Endothelial cell of umbilical vein (primary cell): Measurements from ENCODE around the gene NLN. TPM values are rescaled to one million over a fixed set of nuclear protein-coding genes. Genes with fewer than 3 reads are reported as not detected.

Experiments used
- BruUV-seq: library from RNA; stranded (reverse); fragments of 400-500 nt; replicated peaks from 2 replicates; lab custom pipeline; 2021; lab: Mats Ljungman, UMichigan
- CTCF ChIA-PET: fragments of 300-600, 350-600 bp; sonication (Branson Sonifier 250); formaldehyde crosslinking; loops from one replicate; lab custom pipeline; 2021; ENCODE audit warnings: antibody characterized with exemption, inconsistent platforms; lab: Charles Lee
- POLR2A ChIA-PET: fragments of 300-600, 350-600 bp; sonication (Branson Sonifier 250); formaldehyde crosslinking; loops from one replicate; lab custom pipeline; 2021; ENCODE audit warnings: antibody characterized with exemption, inconsistent platforms; lab: Charles Lee
- DNase-seq: peaks from one replicate; pipeline ENCODE4 v3.0.0-alpha.2; 2011; ENCODE audit warnings: low read depth, low spot score
- FAIRE-seq: peaks from 2 replicates; lab custom pipeline; 2011; peaks lifted over from hg19 to GRCh38; lab: Jason Lieb, UNC
- H2AFZ ChIP-seq: 2 replicates; pipeline ENCODE4 v1.6.0; 2012; ENCODE audit warnings: low read depth, low read length, control low read depth, inconsistent platforms
- H3K27ac ChIP-seq: 2 replicates; pipeline ENCODE4 v1.5.1; 2011; ENCODE audit warnings: low read depth, mild to moderate bottlenecking, control low read depth, low read length, moderate library complexity; ENCODE audit not compliant: insufficient read depth
- H3K27me3 ChIP-seq, 2 experiments: 2 replicates each; pipeline versions ENCODE4 v1.6.0 to v1.6.1; 2011; ENCODE audit warnings: low read length in 2 of 2, mixed read lengths in 1 of 2; ENCODE audit not compliant: control insufficient read depth in 2 of 2, insufficient read depth in 2 of 2
- H3K36me3 ChIP-seq, 2 experiments: 2 replicates in 1 of 2; 3 replicates in 1 of 2; pipeline ENCODE4 v1.5.1; 2011; ENCODE audit warnings: low read length in 2 of 2, mild to moderate bottlenecking in 1 of 2, moderate library complexity in 1 of 2; ENCODE audit not compliant: control insufficient read depth in 2 of 2, insufficient read depth in 2 of 2; ENCODE audit errors: extremely low read depth in 1 of 2
- H3K4me1 ChIP-seq: 3 replicates; pipeline ENCODE4 v1.5.1; 2011; ENCODE audit warnings: mild to moderate bottlenecking, low read length; ENCODE audit not compliant: control insufficient read depth, insufficient read depth; ENCODE audit errors: extremely low read depth
- H3K4me2 ChIP-seq: 2 replicates; pipeline ENCODE4 v1.6.1; 2011; ENCODE audit warnings: low read length, control low read depth, mixed read lengths; ENCODE audit not compliant: insufficient read depth
- H3K4me3 ChIP-seq, 3 experiments: fragments of 200-600 bp in 1 of 3; sonication (generic), shearing (Covaris generic) in 1 of 3; replicated peaks in 1 of 3; 2 replicates each; pipeline ENCODE4 v1.5.1; 2011 to 2016; ENCODE audit warnings: control low read depth in 3 of 3, low read length in 3 of 3, mild to moderate bottlenecking in 2 of 3, inconsistent platforms in 1 of 3, low read depth in 1 of 3, moderate library complexity in 1 of 3; ENCODE audit not compliant: insufficient read depth in 1 of 3
- H3K79me2 ChIP-seq: 2 replicates; pipeline ENCODE4 v1.6.0; 2012; ENCODE audit warnings: low read length, inconsistent platforms; ENCODE audit not compliant: control insufficient read depth, insufficient read depth
- H3K9ac ChIP-seq: replicated peaks from 2 replicates; pipeline ENCODE3; 2011; ENCODE audit warnings: low read length, control low read depth; ENCODE audit not compliant: insufficient read depth; ENCODE audit errors: extremely low read depth
- H3K9me1 ChIP-seq: replicated peaks from 3 replicates; pipeline ENCODE4 v1.6.0; 2011; ENCODE audit warnings: mild to moderate bottlenecking, low read length; ENCODE audit not compliant: control insufficient read depth, insufficient read depth; ENCODE audit errors: extremely low read depth
- H3K9me3 ChIP-seq: replicated peaks from 2 replicates; pipeline ENCODE4 v1.5.1; 2012; ENCODE audit warnings: low read length, inconsistent platforms; ENCODE audit not compliant: control insufficient read depth, insufficient read depth
- H4K20me1 ChIP-seq: replicated peaks from 2 replicates; pipeline ENCODE3; 2011; ENCODE audit warnings: mild to moderate bottlenecking, low read length; ENCODE audit not compliant: control insufficient read depth, insufficient read depth; ENCODE audit errors: extremely low read depth
- EZH2 ChIP-seq: IDR thresholded peaks from 2 replicates; pipeline ENCODE4 v1.6.1; 2012; ENCODE audit warnings: borderline replicate concordance, low read depth, mild to moderate bottlenecking, moderate library complexity, low read length, inconsistent platforms; ENCODE audit not compliant: severe bottlenecking
- FOS ChIP-seq: IDR thresholded peaks from 2 replicates; pipeline ENCODE4 v1.6.1; 2011; ENCODE audit warnings: mild to moderate bottlenecking, low read length, moderate library complexity, borderline replicate concordance; ENCODE audit not compliant: insufficient read depth
- GATA2 ChIP-seq: IDR thresholded peaks from 2 replicates; pipeline ENCODE4 v1.7.0; 2011; ENCODE audit warnings: low read depth, mild to moderate bottlenecking, moderate library complexity, mixed read lengths, low read length; ENCODE audit not compliant: insufficient read length, insufficient read depth
- JUN ChIP-seq: IDR thresholded peaks from 2 replicates; pipeline ENCODE4 v1.6.1; 2011; ENCODE audit warnings: borderline replicate concordance, low read depth; ENCODE audit not compliant: insufficient read length, insufficient read depth
- MYC ChIP-seq: IDR thresholded peaks from one replicate; pipeline ENCODE4 v1.6.1; 2011; ENCODE audit warnings: mild to moderate bottlenecking, low read depth, low read length
- POLR2A ChIP-seq: IDR thresholded peaks from 2 replicates; pipeline ENCODE4 v1.6.1; 2012; ENCODE audit warnings: low read depth, mild to moderate bottlenecking, control low read depth, low read length
- POLR2AphosphoS5 ChIP-seq: IDR thresholded peaks from 2 replicates; pipeline ENCODE4 v1.6.1; 2012; ENCODE audit warnings: low read depth, mild to moderate bottlenecking, control low read depth, low read length, moderate library complexity; ENCODE audit not compliant: insufficient read depth
- dilution Hi-C: fragments of 300-500 bp; cut with MboI; formaldehyde crosslinking; loops from one replicate; pipeline ENCODE4 v1.15.0; 2019; ENCODE audit warnings: low sequenced_read_pairs; ENCODE audit not compliant: extremely low pct_ligation_motif_present
- intact Hi-C: fragments of 100-400 bp; cut with micrococcal nuclease; formaldehyde crosslinking; loops from one replicate; pipeline ENCODE4 v1.10.0; 2022
- polyA plus RNA-seq, 4 experiments: library from polyadenylated mRNA; depleted of rRNA in 3 of 4; stranded (reverse) in 3 of 4; unstranded in 1 of 4; fragments of >200 nt; gene quantifications; 2 replicates each; pipeline versions ENCODE4 v1.2.1 to v1.2.3, GENCODE V29; 2011 to 2012; ENCODE audit warnings: missing spikeins in 1 of 4
- total RNA-seq: library from RNA; stranded (reverse); gene quantifications from 2 replicates; pipeline ENCODE4 v1.2.3, GENCODE V29; 2021
- TF ChIP-seq, protein P1 (sequence below), 2 donors: IDR thresholded peaks; 1 replicate in 1 of 2; 2 replicates in 1 of 2; pipeline ENCODE4 v1.5.1; 2011; ENCODE audit warnings: low read length in 2 of 2, mild to moderate bottlenecking in 2 of 2, moderate library complexity in 2 of 2, control low read depth in 1 of 2, inconsistent platforms in 1 of 2, low read depth in 1 of 2; ENCODE audit not compliant: insufficient read depth in 1 of 2; ENCODE audit errors: extremely low read depth in 1 of 2
- TF ChIP-seq, protein P2 (sequence below): IDR thresholded peaks from 2 replicates; pipeline ENCODE4 v1.6.1; 2011; ENCODE audit not compliant: insufficient read depth, insufficient read length

The NLN gene
- total and polyA plus RNA-seq, 2 donors (not counting 3 experiments of a cell fraction or from before 2014, with no cell fraction given), result 14.2 to 63.3 TPM

DNA sequence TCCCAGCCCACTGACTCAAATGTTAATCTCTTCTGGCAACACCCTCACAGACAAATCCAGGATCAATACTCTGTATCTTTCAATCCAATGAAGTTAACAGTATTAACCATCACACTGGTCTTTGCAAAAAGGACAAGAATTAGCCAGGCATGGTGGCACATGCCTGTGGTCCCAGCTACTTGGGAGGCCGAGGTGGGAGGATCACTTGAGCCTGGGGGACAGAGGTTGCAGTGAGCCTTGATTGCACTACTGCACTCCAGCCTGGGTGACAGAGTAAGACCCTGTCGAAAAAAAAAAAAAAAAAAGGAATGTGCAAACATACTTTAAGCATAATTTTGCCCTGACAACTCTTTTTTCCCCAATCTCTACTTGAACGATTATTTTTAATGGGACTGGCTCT lies 146.5 kb downstream of the NLN start:
- H3K9ac ChIP-seq, result no peak overlapping the region
- H3K27me3 ChIP-seq, result no peaks in the 10 kb centered on the region
- DNase-seq (no peak), FAIRE-seq (no peak)
- dilution Hi-C loops (no loop called here), intact Hi-C loops (no loop called here)
- no TSS peak for BruUV-seq
- H3K4me3 ChIP-seq, result no peak overlapping the region
- no peaks in the 10 kb centered on the region for H3K36me3 ChIP-seq
- H3K4me2 ChIP-seq, result no peak overlapping the region
- TF ChIP-seq POLR2AphosphoS5 (no peak), MYC (no peak), GATA2 (no peak), EZH2 (no peak), JUN (no peak), POLR2A (no peak), FOS (no peak)
- TF ChIP-seq, protein P1, sequence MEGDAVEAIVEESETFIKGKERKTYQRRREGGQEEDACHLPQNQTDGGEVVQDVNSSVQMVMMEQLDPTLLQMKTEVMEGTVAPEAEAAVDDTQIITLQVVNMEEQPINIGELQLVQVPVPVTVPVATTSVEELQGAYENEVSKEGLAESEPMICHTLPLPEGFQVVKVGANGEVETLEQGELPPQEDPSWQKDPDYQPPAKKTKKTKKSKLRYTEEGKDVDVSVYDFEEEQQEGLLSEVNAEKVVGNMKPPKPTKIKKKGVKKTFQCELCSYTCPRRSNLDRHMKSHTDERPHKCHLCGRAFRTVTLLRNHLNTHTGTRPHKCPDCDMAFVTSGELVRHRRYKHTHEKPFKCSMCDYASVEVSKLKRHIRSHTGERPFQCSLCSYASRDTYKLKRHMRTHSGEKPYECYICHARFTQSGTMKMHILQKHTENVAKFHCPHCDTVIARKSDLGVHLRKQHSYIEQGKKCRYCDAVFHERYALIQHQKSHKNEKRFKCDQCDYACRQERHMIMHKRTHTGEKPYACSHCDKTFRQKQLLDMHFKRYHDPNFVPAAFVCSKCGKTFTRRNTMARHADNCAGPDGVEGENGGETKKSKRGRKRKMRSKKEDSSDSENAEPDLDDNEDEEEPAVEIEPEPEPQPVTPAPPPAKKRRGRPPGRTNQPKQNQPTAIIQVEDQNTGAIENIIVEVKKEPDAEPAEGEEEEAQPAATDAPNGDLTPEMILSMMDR (IDR thresholded peaks at IDR 0.05; ENCODE audit: extremely low read depth in 1 of 2, insufficient read depth in 1 of 2, low read depth in 1 of 2, low read length in 2 of 2), result no peak
- TF ChIP-seq, protein P2, sequence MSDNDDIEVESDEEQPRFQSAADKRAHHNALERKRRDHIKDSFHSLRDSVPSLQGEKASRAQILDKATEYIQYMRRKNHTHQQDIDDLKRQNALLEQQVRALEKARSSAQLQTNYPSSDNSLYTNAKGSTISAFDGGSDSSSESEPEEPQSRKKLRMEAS, result no peak
- H3K27ac ChIP-seq, result no peak overlapping the region
- peaks cover 14% of the 10 kb centered on the region for H3K4me1 ChIP-seq
- H2AFZ ChIP-seq, result no peak overlapping the region
- H4K20me1 ChIP-seq, result no peaks in the 10 kb centered on the region
- H3K9me1 ChIP-seq, result no peaks in the 10 kb centered on the region
- no peaks in the 10 kb centered on the region for H3K79me2 ChIP-seq
- POLR2A ChIA-PET, result no interaction called here
- CTCF ChIA-PET, result no interaction called here
- H3K9me3 ChIP-seq, result no peaks in the 10 kb centered on the region
